SJSA1 (cell line): ENCODE measurements around the gene SPOCK3. TPM values are rescaled to one million over a fixed set of nuclear protein-coding genes. Genes with fewer than 3 reads are reported as not detected.

Experiments
- DNase-seq, 2 experiments: peaks; one replicate each; pipeline ENCODE4 v3.0.0-alpha.2; 2015 to 2020; ENCODE audit warnings: low spot score in 2 of 2, low read depth in 1 of 2
- H3K27ac ChIP-seq: fragments of 250-450 bp; sonication (Bioruptor Pico); 2 replicates; pipeline ENCODE4 v1.5.1; 2020; ENCODE audit warnings: mild to moderate bottlenecking, moderate library complexity
- H3K27me3 ChIP-seq: fragments of 250-450 bp; sonication (Bioruptor Pico); replicated peaks from 2 replicates; pipeline ENCODE4 v1.5.1; 2020; ENCODE audit warnings: mild to moderate bottlenecking, moderate library complexity
- H3K36me3 ChIP-seq: fragments of 250-450 bp; sonication (Bioruptor Pico); 2 replicates; pipeline ENCODE4 v1.5.1; 2020; ENCODE audit warnings: mild to moderate bottlenecking
- H3K4me1 ChIP-seq: fragments of 250-450 bp; sonication (Bioruptor Pico); replicated peaks from 2 replicates; pipeline ENCODE4 v1.6.1; 2021; ENCODE audit warnings: mild to moderate bottlenecking
- H3K4me3 ChIP-seq: fragments of 250-450 bp; sonication (Bioruptor Pico); 2 replicates; pipeline ENCODE4 v1.5.1; 2020; ENCODE audit warnings: mild to moderate bottlenecking
- H3K9me3 ChIP-seq: fragments of 250-450 bp; sonication (Bioruptor Pico); replicated peaks from 2 replicates; pipeline ENCODE4 v1.5.1; 2020; ENCODE audit warnings: mild to moderate bottlenecking
- total RNA-seq: library from RNA; depleted of rRNA; stranded (reverse); fragments of >200 nt; shearing (Covaris generic); gene quantifications from 2 replicates; pipeline ENCODE4 v1.2.3, GENCODE V29; 2014

SPOCK3 gene
- total RNA-seq, 1 experiment from 2014 or later: not detected

GRCh38 chr4:167218022-167218608, 16.2 kb downstream of the SPOCK3 start:
- H3K9me3 ChIP-seq: no peaks in the 10 kb centered on the region
- no peak overlapping the region for H3K4me3 ChIP-seq
- H3K4me1 ChIP-seq: no peaks in the 10 kb centered on the region
- H3K27me3 ChIP-seq: no peaks in the 10 kb centered on the region; the same call in 1 of the 2 replicates
- DNase-seq: no peak
- H3K36me3 ChIP-seq: no peaks in the 10 kb centered on the region
- no peak overlapping the region for H3K27ac ChIP-seq

- H3K4me1 ChIP-seq: no peaks in the 10 kb centered on the region
- H3K4me3 ChIP-seq: no peak overlapping the region
- no peak overlapping the region for H3K27ac ChIP-seq
- H3K27me3 ChIP-seq: no peaks in the 10 kb centered on the region; the same call in 1 of the 2 replicates
- H3K36me3 ChIP-seq: no peaks in the 10 kb centered on the region
- DNase-seq: no peak
- H3K9me3 ChIP-seq: no peaks in the 10 kb centered on the region
Observed at GRCh38 chr4:167216783-167217182, 17.5 kb downstream of the SPOCK3 start.

- Histone ChIP-seq H3K9me3 (no peaks in the 10 kb centered on the region), H3K4me3 (no peak overlapping the region), H3K36me3 (no peaks in the 10 kb centered on the region), H3K27me3 (no peaks in the 10 kb centered on the region), H3K27ac (no peak overlapping the region), H3K4me1 (no peaks in the 10 kb centered on the region)
- no peak for DNase-seq
Observed at GRCh38 chr4:167210166-167210565, 24.1 kb downstream of the SPOCK3 start.

GRCh38 chr4:167196344-167197012, 37.8 kb downstream of the SPOCK3 start:
- Histone ChIP-seq H3K4me1 (no peaks in the 10 kb centered on the region), H3K9me3 (no peaks in the 10 kb centered on the region), H3K4me3 (no peak overlapping the region), H3K36me3 (no peaks in the 10 kb centered on the region), H3K27ac (no peak overlapping the region), H3K27me3 (no peaks in the 10 kb centered on the region)
- DNase-seq: no peak

- Histone ChIP-seq H3K9me3 (no peaks in the 10 kb centered on the region), H3K36me3 (no peaks in the 10 kb centered on the region), H3K27ac (no peak overlapping the region), H3K4me1 (no peaks in the 10 kb centered on the region), H3K4me3 (no peak overlapping the region), H3K27me3 (no peaks in the 10 kb centered on the region)
- DNase-seq: no peak
Observed at GRCh38 chr4:167190379-167190778, 43.9 kb downstream of the SPOCK3 start.

DNA sequence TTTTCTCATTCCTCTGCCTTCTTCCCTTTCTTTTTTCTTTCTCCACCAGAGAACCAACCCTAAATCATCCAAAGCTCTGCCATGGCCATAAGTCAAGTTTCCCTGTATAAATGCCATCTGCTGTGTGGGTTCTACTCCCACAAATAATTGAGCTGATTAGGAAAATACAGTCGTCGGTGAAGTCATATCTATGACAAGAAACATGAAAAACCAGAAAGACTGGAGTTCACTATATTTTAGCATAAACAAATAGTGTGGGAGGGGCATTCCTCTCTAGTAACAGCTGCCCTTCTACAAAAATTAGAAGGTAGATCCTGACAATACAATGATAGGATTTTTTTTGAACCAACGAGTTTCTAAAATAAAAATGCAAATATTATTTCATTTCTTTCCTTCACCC, 48.8 kb downstream of the SPOCK3 start:
- no peak for DNase-seq
- H3K27ac ChIP-seq: no peak overlapping the region
- H3K4me3 ChIP-seq: no peak overlapping the region
- no peaks in the 10 kb centered on the region for H3K9me3 ChIP-seq
- H3K27me3 ChIP-seq: no peaks in the 10 kb centered on the region
- no peaks in the 10 kb centered on the region for H3K36me3 ChIP-seq
- H3K4me1 ChIP-seq: no peaks in the 10 kb centered on the region

DNA sequence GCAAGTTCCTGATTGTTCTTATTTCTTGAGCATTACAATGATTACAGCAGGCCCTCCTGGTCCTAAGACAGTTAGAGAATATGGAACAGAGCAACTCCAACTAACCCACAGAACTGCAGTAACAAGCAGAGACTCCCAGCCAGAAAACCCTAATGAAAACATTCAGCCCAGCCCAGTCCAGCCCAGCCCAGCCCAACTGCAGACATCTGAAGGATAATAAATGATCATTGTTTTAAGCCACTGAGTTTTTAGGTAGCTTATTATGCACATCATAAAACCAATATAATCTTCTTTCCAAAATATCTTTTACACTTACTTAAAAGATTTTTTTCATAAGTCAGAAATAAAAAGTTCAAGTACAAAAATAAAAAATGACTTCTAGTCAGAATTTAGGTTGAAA, 51.3 kb downstream of the SPOCK3 start:
- Histone ChIP-seq H3K36me3 (no peaks in the 10 kb centered on the region), H3K27me3 (no peaks in the 10 kb centered on the region), H3K27ac (no peak overlapping the region), H3K9me3 (no peaks in the 10 kb centered on the region), H3K4me1 (no peaks in the 10 kb centered on the region), H3K4me3 (no peak overlapping the region)
- DNase-seq: no peak

- H3K27me3 ChIP-seq: no peaks in the 10 kb centered on the region
- H3K4me3 ChIP-seq: no peak overlapping the region
- no peaks in the 10 kb centered on the region for H3K4me1 ChIP-seq
- H3K9me3 ChIP-seq: no peaks in the 10 kb centered on the region
- H3K27ac ChIP-seq: no peak overlapping the region
- no peak for DNase-seq
- H3K36me3 ChIP-seq: no peaks in the 10 kb centered on the region
Observed at GRCh38 chr4:167177925-167178324, 56.4 kb downstream of the SPOCK3 start.

DNA sequence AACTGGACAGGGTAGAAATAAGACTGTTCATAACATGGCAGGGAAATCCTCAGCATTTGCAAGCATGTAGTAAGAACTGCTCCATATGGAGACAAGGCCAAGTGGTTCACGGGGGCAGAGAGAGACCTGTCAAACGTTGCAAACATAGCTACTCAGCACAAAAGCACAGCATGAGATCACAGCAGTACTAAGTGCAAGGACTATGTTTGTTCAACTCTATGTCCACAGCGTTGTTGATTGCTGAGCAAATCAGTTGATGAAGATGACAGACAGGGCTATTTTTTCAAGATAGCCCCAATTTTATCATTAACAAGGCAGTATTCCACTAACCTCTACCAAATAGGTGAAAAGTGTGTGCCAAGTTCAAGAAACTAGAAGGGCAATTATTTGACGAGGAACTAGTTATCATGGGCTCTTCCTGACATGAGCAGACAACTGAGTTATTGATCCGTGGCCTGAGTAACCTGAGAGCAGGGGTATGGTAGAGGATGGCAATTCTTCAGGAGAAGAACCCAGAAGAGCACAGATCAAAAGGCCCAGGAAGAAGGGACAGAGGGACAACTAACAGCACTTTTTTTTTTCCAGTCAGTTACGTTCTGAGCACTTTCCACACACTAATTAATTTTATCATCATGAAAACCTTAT, 57.4 kb downstream of the SPOCK3 start:
- DNase-seq: no peak
- H3K36me3 ChIP-seq: no peaks in the 10 kb centered on the region
- H3K27ac ChIP-seq: no peak overlapping the region
- no peaks in the 10 kb centered on the region for H3K27me3 ChIP-seq
- no peak overlapping the region for H3K4me3 ChIP-seq
- H3K9me3 ChIP-seq: no peaks in the 10 kb centered on the region
- H3K4me1 ChIP-seq: no peaks in the 10 kb centered on the region

GRCh38 chr4:167171928-167172327, 62.4 kb downstream of the SPOCK3 start:
- Histone ChIP-seq H3K27ac (no peak overlapping the region), H3K4me3 (no peak overlapping the region), H3K4me1 (no peaks in the 10 kb centered on the region), H3K9me3 (no peaks in the 10 kb centered on the region), H3K36me3 (no peaks in the 10 kb centered on the region), H3K27me3 (no peaks in the 10 kb centered on the region)
- DNase-seq: no peak

DNA sequence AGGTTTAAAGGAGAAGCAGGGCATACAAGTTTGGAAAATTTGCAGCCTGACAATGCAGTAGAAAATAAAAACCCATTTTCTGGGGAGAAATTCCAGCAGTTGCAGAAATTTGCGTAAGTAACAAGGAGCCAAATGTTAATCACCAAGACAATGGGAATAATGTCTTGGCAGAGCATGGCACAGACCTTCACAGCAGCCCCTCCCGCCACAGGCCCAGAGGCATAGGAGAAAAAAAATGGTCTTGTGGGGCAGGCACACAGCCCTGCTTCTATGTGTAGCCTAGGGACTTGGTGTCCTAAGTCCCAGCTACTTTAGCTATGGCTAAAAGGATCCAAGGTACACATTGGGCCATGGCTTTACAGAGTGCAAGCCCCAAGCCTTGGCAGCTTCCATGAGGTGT, 65.7 kb downstream of the SPOCK3 start:
- no peaks in the 10 kb centered on the region for H3K9me3 ChIP-seq
- no peak for DNase-seq
- H3K4me3 ChIP-seq: no peak overlapping the region
- H3K27me3 ChIP-seq: no peaks in the 10 kb centered on the region
- H3K36me3 ChIP-seq: no peaks in the 10 kb centered on the region
- H3K4me1 ChIP-seq: no peaks in the 10 kb centered on the region
- no peak overlapping the region for H3K27ac ChIP-seq

- no peaks in the 10 kb centered on the region for H3K4me1 ChIP-seq
- no peak overlapping the region for H3K4me3 ChIP-seq
- H3K27ac ChIP-seq: no peak overlapping the region
- no peak for DNase-seq
- no peaks in the 10 kb centered on the region for H3K27me3 ChIP-seq
- H3K36me3 ChIP-seq: no peaks in the 10 kb centered on the region
- H3K9me3 ChIP-seq: no peaks in the 10 kb centered on the region
Observed at GRCh38 chr4:167150587-167150986, 83.7 kb downstream of the SPOCK3 start.

DNA sequence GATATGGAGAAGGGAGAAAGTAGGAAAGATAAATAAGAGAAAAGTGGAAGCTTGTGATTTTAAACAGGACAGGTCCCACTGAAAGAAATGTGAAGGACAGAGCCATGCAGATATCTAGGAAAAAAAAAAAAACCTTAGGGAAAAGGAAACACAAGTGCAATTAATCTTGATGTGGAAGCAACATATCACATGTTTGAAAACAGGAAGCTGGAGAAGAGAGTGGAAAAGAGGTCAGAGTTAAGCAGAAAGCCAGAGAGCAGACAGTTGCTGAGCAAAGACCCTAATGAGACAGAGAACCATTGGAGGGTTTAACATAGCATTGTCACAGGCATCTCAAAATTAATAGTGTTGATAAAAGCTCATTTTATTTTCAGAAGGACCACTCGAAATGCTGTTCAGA, 89.7 kb downstream of the SPOCK3 start:
- H3K4me3 ChIP-seq: no peak overlapping the region
- H3K4me1 ChIP-seq: no peaks in the 10 kb centered on the region
- no peak for DNase-seq
- no peak overlapping the region for H3K27ac ChIP-seq
- no peaks in the 10 kb centered on the region for H3K27me3 ChIP-seq
- no peaks in the 10 kb centered on the region for H3K36me3 ChIP-seq
- no peaks in the 10 kb centered on the region for H3K9me3 ChIP-seq

- no peak for DNase-seq
- H3K27me3 ChIP-seq: no peaks in the 10 kb centered on the region
- H3K36me3 ChIP-seq: no peaks in the 10 kb centered on the region
- no peak overlapping the region for H3K27ac ChIP-seq
- H3K4me1 ChIP-seq: no peaks in the 10 kb centered on the region
- no peak overlapping the region for H3K4me3 ChIP-seq
- no peaks in the 10 kb centered on the region for H3K9me3 ChIP-seq
Observed at GRCh38 chr4:167143018-167143417, 91.3 kb downstream of the SPOCK3 start.
